ENCODE results near the gene PRKN. TPM values are rescaled to one million over a fixed set of nuclear protein-coding genes. Genes with fewer than 3 reads are reported as not detected.

Gene PRKN
- total and polyA plus RNA-seq, 9 of the 15 experiments (the other 6 are each of a cell fraction or from before 2014, with no cell fraction given), result 0.03 to 0.96 (median 0.15) TPM; not detected in 2

- TF ChIP-seq AFF4 (CRISPR knock-in tag; IDR thresholded peaks at IDR 0.05) (no peak), SRSF1 (IDR thresholded peaks at IDR 0.05; ENCODE audit: low read depth, low read length) (no peak), GTF2F1 (IDR thresholded peaks at IDR 0.05; ENCODE audit: low read depth, low read length) (no peak), FUS (optimal IDR thresholded peaks at IDR 0.05; ENCODE audit: low read depth, low read length) (no peak), HDAC1 (IDR thresholded peaks at IDR 0.05) (peak in 1 of 2 experiments; percentile 73; a peak in 2 of 4 replicates), MAFF (IDR thresholded peaks at IDR 0.05; ENCODE audit: low read length) (no peak), GTF3C2 (IDR thresholded peaks at IDR 0.05; ENCODE audit: borderline replicate concordance, extremely low read depth, insufficient read length) (no peak), CBFB (CRISPR knock-in tag; IDR thresholded peaks at IDR 0.05) (no peak), HSF4 (CRISPR knock-in tag; IDR thresholded peaks at IDR 0.05; ENCODE audit: borderline replicate concordance) (no peak), FOXK2 (conservative IDR thresholded peaks at IDR 0.05 in 1 of 2, IDR thresholded peaks at IDR 0.05 in 1 of 2; ENCODE audit: low read depth in 2 of 2) (peak in 1 of 2 experiments; percentile 59; a peak in 3 of 4 replicates), IRF1 (CRISPR knock-in tag; IDR thresholded peaks at IDR 0.05; ENCODE audit: borderline replicate concordance) (no peak), BRCA1 (IDR thresholded peaks at IDR 0.05) (no peak), BRCA1 (CRISPR knock-in tag; IDR thresholded peaks at IDR 0.05) (no peak), ZFP91 (CRISPR knock-in tag; IDR thresholded peaks at IDR 0.05) (no peak), ARID1B (IDR thresholded peaks at IDR 0.05) (no peak), KAT2B (IDR thresholded peaks at IDR 0.05; ENCODE audit: low read depth, low read length) (no peak), ZBTB34 (CRISPR knock-in tag; IDR thresholded peaks at IDR 0.05) (no peak)
Measured at GRCh38 chr6:161373905-161374451, 1353.6 kb downstream of the PRKN start (continued).
